IMR-90 (cell line): ENCODE data around the gene MEIS2. TPM values are rescaled to one million over a fixed set of nuclear protein-coding genes. Genes with fewer than 3 reads are reported as not detected.

ENCODE experiments used
- ATAC-seq: fragments of 200-7000 bp; cut with Tn5 transposase; 2 replicates; pipeline ENCODE4 v1.9.1; 2020; ENCODE audit warnings: low read depth, mild to moderate bottlenecking, moderate library complexity
- BruUV-seq: library from RNA; stranded (reverse); fragments of 400-500 nt; replicated peaks from 2 replicates; lab custom pipeline; 2021; lab: Mats Ljungman, UMichigan
- CTCF ChIA-PET: fragments of 300-600 bp; formaldehyde crosslinking; extraction: SDS; loops from one replicate; lab custom pipeline; 2021; ENCODE audit warnings: antibody characterized with exemption; lab: Yijun Ruan, JAX
- POLR2A ChIA-PET: fragments of 300-600 bp; sonication (Branson Sonifier 250); formaldehyde crosslinking; loops from one replicate; lab custom pipeline; 2022; ENCODE audit warnings: antibody characterized with exemption; ENCODE audit not compliant: unreplicated experiment; lab: Charles Lee
- DNase-seq: peaks from one replicate; pipeline ENCODE4 v3.0.0; 2013
- H2AFZ ChIP-seq: replicated peaks from 2 replicates; pipeline ENCODE3; 2013; ENCODE audit warnings: low read length, mild to moderate bottlenecking; ENCODE audit not compliant: poor library complexity
- H2AK5ac ChIP-seq: 2 replicates; pipeline ENCODE4 v1.6.1; 2013; ENCODE audit warnings: low read depth, low read length, inconsistent platforms
- H2AK9ac ChIP-seq: replicated peaks from 2 replicates; pipeline ENCODE3; 2013; ENCODE audit warnings: mild to moderate bottlenecking, low read depth, low read length, moderate library complexity; ENCODE audit not compliant: poor library complexity
- H2BK120ac ChIP-seq: 2 replicates; pipeline ENCODE4 v1.6.1; 2013; ENCODE audit warnings: low read depth, low read length, inconsistent platforms
- H2BK15ac ChIP-seq: 3 replicates; pipeline ENCODE4 v1.6.1; 2013; ENCODE audit warnings: low read depth, low read length, inconsistent platforms
- H2BK20ac ChIP-seq: 2 replicates; pipeline ENCODE4 v1.6.1; 2013; ENCODE audit warnings: low read depth, mild to moderate bottlenecking, inconsistent platforms, low read length, moderate library complexity
- H2BK5ac ChIP-seq: 2 replicates; pipeline ENCODE4 v1.6.1; 2013; ENCODE audit warnings: mild to moderate bottlenecking, low read depth, low read length, inconsistent platforms; ENCODE audit not compliant: poor library complexity, severe bottlenecking
- H3K14ac ChIP-seq: replicated peaks from 2 replicates; pipeline ENCODE4 v1.6.1; 2013; ENCODE audit warnings: low read depth, low read length, inconsistent platforms
- H3K18ac ChIP-seq: 2 replicates; pipeline ENCODE4 v1.6.1; 2013; ENCODE audit warnings: low read depth, low read length, control low read depth
- H3K23ac ChIP-seq: 2 replicates; pipeline ENCODE4 v1.6.1; 2013; ENCODE audit warnings: low read depth, low read length, inconsistent platforms
- H3K27ac ChIP-seq: 2 replicates; pipeline ENCODE4 v1.5.1; 2013; ENCODE audit warnings: mild to moderate bottlenecking, control low read depth, low read length; ENCODE audit not compliant: insufficient read depth
- H3K27me3 ChIP-seq: 2 replicates; pipeline ENCODE4 v1.6.1; 2013; ENCODE audit warnings: low read length; ENCODE audit not compliant: control insufficient read depth, insufficient read depth
- H3K36me3 ChIP-seq: 2 replicates; pipeline ENCODE4 v1.6.1; 2013; ENCODE audit warnings: low read length, mixed read lengths; ENCODE audit not compliant: control insufficient read depth, insufficient read depth
- H3K4ac ChIP-seq: 2 replicates; pipeline ENCODE4 v1.6.1; 2013; ENCODE audit warnings: low read depth, low read length, inconsistent platforms
- H3K4me1 ChIP-seq: 2 replicates; pipeline ENCODE4 v1.6.1; 2013; ENCODE audit warnings: low read length, mixed read lengths; ENCODE audit not compliant: control insufficient read depth, insufficient read depth
- H3K4me2 ChIP-seq: 2 replicates; pipeline ENCODE4 v1.6.1; 2013; ENCODE audit warnings: low read depth, mild to moderate bottlenecking, control low read depth, low read length, moderate library complexity
- H3K4me3 ChIP-seq: 2 replicates; pipeline ENCODE4 v1.5.1; 2013; ENCODE audit warnings: low read depth, mild to moderate bottlenecking, control low read depth, low read length, moderate library complexity; ENCODE audit not compliant: insufficient read depth
- H3K56ac ChIP-seq: 2 replicates; pipeline ENCODE4 v1.6.1; 2013; ENCODE audit warnings: low read length, inconsistent platforms; ENCODE audit not compliant: insufficient read depth; ENCODE audit errors: extremely low read depth
- H3K79me1 ChIP-seq, 2 experiments: 2 replicates each; pipeline ENCODE4 v1.6.1; 2013; ENCODE audit warnings: low read length in 2 of 2, inconsistent platforms in 1 of 2, low read depth in 1 of 2
- H3K9ac ChIP-seq: 2 replicates; pipeline ENCODE4 v1.6.1; 2013; ENCODE audit warnings: low read depth, low read length, control low read depth
- H3K9me1 ChIP-seq: 2 replicates; pipeline ENCODE4 v1.6.1; 2013; ENCODE audit warnings: low read length, inconsistent platforms; ENCODE audit not compliant: insufficient read depth
- H3K9me3 ChIP-seq: 2 replicates; pipeline ENCODE4 v1.6.1; 2013; ENCODE audit warnings: low read length; ENCODE audit not compliant: control insufficient read depth, insufficient read depth
- H4K20me1 ChIP-seq: 2 replicates; pipeline ENCODE4 v1.6.1; 2013; ENCODE audit warnings: low read length, inconsistent platforms; ENCODE audit not compliant: insufficient read depth
- H4K5ac ChIP-seq: 2 replicates; pipeline ENCODE4 v1.6.1; 2013; ENCODE audit warnings: mild to moderate bottlenecking, low read depth, low read length, control low read depth
- H4K8ac ChIP-seq, 2 experiments: 2 replicates each; pipeline ENCODE4 v1.6.1; 2013; ENCODE audit warnings: low read depth in 2 of 2, low read length in 2 of 2, control low read depth in 1 of 2, inconsistent platforms in 1 of 2
- H4K91ac ChIP-seq: 2 replicates; pipeline ENCODE4 v1.6.1; 2013; ENCODE audit warnings: low read depth, low read length, inconsistent platforms; ENCODE audit not compliant: insufficient read depth
- BHLHE40 ChIP-seq: fragments of 150-350 bp; IDR thresholded peaks from 2 replicates; pipeline ENCODE4 v1.6.1; 2016; ENCODE audit warnings: mild to moderate bottlenecking, low read depth, low read length
- CHD1 ChIP-seq: IDR thresholded peaks from 2 replicates; pipeline ENCODE4 v1.6.1; 2012; ENCODE audit warnings: low read depth, low read length, improper control_type of control experiment
- FOS ChIP-seq: fragments of 150-350 bp; IDR thresholded peaks from 2 replicates; pipeline ENCODE4 v1.6.1; 2016; ENCODE audit warnings: low read depth, low read length
- MAFK ChIP-seq: IDR thresholded peaks from 2 replicates; pipeline ENCODE4 v1.6.1; 2012; ENCODE audit warnings: low read depth, low read length, improper control_type of control experiment
- MAZ ChIP-seq: IDR thresholded peaks from 2 replicates; pipeline ENCODE4 v1.6.1; 2012; ENCODE audit warnings: low read depth, mild to moderate bottlenecking, low read length, improper control_type of control experiment, moderate library complexity, borderline replicate concordance
- MXI1 ChIP-seq: IDR thresholded peaks from 2 replicates; pipeline ENCODE4 v1.6.1; 2012; ENCODE audit warnings: low read depth, mild to moderate bottlenecking, low read length, moderate library complexity, borderline replicate concordance
- NFE2L2 ChIP-seq: fragments of 150-350 bp; IDR thresholded peaks from 2 replicates; pipeline ENCODE4 v1.6.1; 2016; ENCODE audit warnings: low read depth, mild to moderate bottlenecking, low read length
- RCOR1 ChIP-seq: IDR thresholded peaks from 2 replicates; pipeline ENCODE4 v1.6.1; 2012; ENCODE audit warnings: mild to moderate bottlenecking, low read length, improper control_type of control experiment; ENCODE audit not compliant: insufficient replicate concordance
- RFX5 ChIP-seq: IDR thresholded peaks from 2 replicates; pipeline ENCODE4 v1.8.0; 2012; ENCODE audit warnings: low read depth, mild to moderate bottlenecking, low read length, moderate library complexity
- SMC3 ChIP-seq: fragments of 150-350 bp; IDR thresholded peaks from 2 replicates; pipeline ENCODE4 v1.6.1; 2016; ENCODE audit warnings: low read depth, mild to moderate bottlenecking, antibody characterized with exemption, low read length, moderate library complexity
- WGBS, 2 experiments: methylation state at CpG; one replicate each; pipeline versions ENCODE4 v1.1.5 to v1.1.7; 2013; ENCODE audit warnings: missing lambda C conversion rate in 2 of 2; ENCODE audit not compliant: insufficient read length in 1 of 2; ENCODE audit errors: extremely low coverage in 2 of 2; 5-methylcytosine and 5-hydroxymethylcytosine counted together
- dilution Hi-C: fragments of 300-500 bp; cut with HindIII; formaldehyde crosslinking; loops from one replicate; pipeline ENCODE4 v1.14.3; 2018; ENCODE audit warnings: low sequenced_read_pairs; ENCODE audit not compliant: unreplicated experiment
- in situ Hi-C: fragments of 300-500 bp; cut with MboI; formaldehyde crosslinking; loops from 3 replicates; pipeline ENCODE4 v1.14.3; 2019; ENCODE audit warnings: low sequenced_read_pairs, inconsistent platforms, mixed read lengths
- intact Hi-C: fragments of 100-400 bp; cut with micrococcal nuclease; formaldehyde crosslinking; loops from 2 replicates; pipeline ENCODE4 v1.10.0; 2022
- polyA plus RNA-seq, 3 experiments: library from polyadenylated mRNA; depleted of rRNA; stranded (reverse); fragments of >200 nt; gene quantifications; 2 replicates each; pipeline ENCODE4 v1.2.3, GENCODE V29; 2012; ENCODE audit warnings: low replicate concordance in 1 of 3
- total RNA-seq: library from RNA; depleted of rRNA; stranded (reverse); fragments of >200 nt; gene quantifications from 2 replicates; pipeline ENCODE4 v1.2.3, GENCODE V29; 2012
- TF ChIP-seq, protein P1 (sequence below): fragments of 150-350 bp; IDR thresholded peaks from 2 replicates; pipeline ENCODE4 v1.6.1; 2016; ENCODE audit warnings: low read depth, mild to moderate bottlenecking, low read length, moderate library complexity, borderline replicate concordance
- TF ChIP-seq, protein P2 (sequence below): fragments of 150-350 bp; IDR thresholded peaks from 2 replicates; pipeline ENCODE4 v1.6.1; 2017; ENCODE audit warnings: mild to moderate bottlenecking, antibody characterized with exemption, low read length, low read depth

MEIS2 gene
- total and polyA plus RNA-seq, 2 of the 4 experiments (the other 2 are of a cell fraction): 70.1 to 71.3 TPM

DNA sequence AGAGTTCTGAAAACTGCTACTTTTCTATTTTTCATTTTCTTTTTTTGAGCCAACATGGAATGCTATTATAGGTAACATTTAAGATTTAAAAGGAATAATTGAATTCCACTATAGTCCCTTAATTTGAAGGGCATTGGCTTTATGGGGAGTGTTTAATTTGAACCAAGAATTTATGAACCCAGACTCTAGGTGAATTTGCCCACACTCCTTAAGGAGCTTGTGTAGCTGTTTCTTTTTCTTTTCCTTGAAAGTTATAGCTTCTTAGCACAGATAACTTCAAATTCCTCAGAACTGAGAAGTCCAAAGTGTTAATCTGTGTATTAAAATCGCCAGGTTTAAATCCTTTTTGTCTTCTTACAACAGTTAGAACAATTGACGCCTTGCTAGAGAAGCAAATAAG lies 4.7 kb upstream of the MEIS2 start:
- intact Hi-C loops (loop anchor here (10.0 kb wide), 3 partner anchors 600 to 1580 kb away; no protein-coding TSS in a partner anchor), dilution Hi-C loops (no loop called here), in situ Hi-C loops (no loop called here)
- Histone ChIP-seq H2AFZ (no peak overlapping the region), H3K36me3 (no peaks in the 10 kb centered on the region), H4K8ac (no peak overlapping the region), H3K4me3 (no peak overlapping the region), H3K27me3 (no peaks in the 10 kb centered on the region; the same call in 1 of the 2 replicates), H3K4me1 (peaks cover 2% of the 10 kb centered on the region; the same call in 1 of the 2 replicates), H3K9me3 (no peaks in the 10 kb centered on the region), H2BK5ac (no peak overlapping the region), H3K18ac (no peak overlapping the region), H4K20me1 (no peaks in the 10 kb centered on the region), H2BK120ac (no peak overlapping the region), H3K4me2 (no peak overlapping the region), H3K9ac (no peak overlapping the region), H3K79me1 (peaks cover 0 to 20% of the 10 kb centered on the region in 2 experiments; a peak in 3 of 4 replicates), H3K9me1 (no peaks in the 10 kb centered on the region), H4K5ac (no peak overlapping the region), H3K23ac (no peak overlapping the region), H2AK9ac (no peak overlapping the region), H3K56ac (no peak overlapping the region), H3K4ac (no peak overlapping the region), H3K14ac (no peak overlapping the region), H2BK20ac (no peak overlapping the region), H3K27ac (no peak overlapping the region), H2AK5ac (no peak overlapping the region), H4K91ac (no peak overlapping the region), H2BK15ac (no peak overlapping the region)
- WGBS, 2 experiments: no CpG with 5 or more reads among the region's 2 CpGs
- DNase-seq (no peak), ATAC-seq (no peak)
- ChIA-PET POLR2A (no interaction called here), CTCF (interaction anchor here (1.7 kb wide), 1 partner anchor 221 kb away, joined by 4 read pairs; no protein-coding TSS in a partner anchor)
- BruUV-seq: no TSS peak
- TF ChIP-seq FOS: no peak
- no peak for TF ChIP-seq BHLHE40
- no peak for TF ChIP-seq MAZ
- TF ChIP-seq, protein P1, sequence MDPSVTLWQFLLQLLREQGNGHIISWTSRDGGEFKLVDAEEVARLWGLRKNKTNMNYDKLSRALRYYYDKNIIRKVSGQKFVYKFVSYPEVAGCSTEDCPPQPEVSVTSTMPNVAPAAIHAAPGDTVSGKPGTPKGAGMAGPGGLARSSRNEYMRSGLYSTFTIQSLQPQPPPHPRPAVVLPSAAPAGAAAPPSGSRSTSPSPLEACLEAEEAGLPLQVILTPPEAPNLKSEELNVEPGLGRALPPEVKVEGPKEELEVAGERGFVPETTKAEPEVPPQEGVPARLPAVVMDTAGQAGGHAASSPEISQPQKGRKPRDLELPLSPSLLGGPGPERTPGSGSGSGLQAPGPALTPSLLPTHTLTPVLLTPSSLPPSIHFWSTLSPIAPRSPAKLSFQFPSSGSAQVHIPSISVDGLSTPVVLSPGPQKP: no peak
- no peak for TF ChIP-seq SMC3
- TF ChIP-seq CHD1: no peak
- TF ChIP-seq MAFK: no peak
- no peak for TF ChIP-seq NFE2L2
- no peak for TF ChIP-seq RCOR1
- no peak for TF ChIP-seq MXI1
- TF ChIP-seq, protein P2, sequence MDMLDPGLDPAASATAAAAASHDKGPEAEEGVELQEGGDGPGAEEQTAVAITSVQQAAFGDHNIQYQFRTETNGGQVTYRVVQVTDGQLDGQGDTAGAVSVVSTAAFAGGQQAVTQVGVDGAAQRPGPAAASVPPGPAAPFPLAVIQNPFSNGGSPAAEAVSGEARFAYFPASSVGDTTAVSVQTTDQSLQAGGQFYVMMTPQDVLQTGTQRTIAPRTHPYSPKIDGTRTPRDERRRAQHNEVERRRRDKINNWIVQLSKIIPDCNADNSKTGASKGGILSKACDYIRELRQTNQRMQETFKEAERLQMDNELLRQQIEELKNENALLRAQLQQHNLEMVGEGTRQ: no peak
- TF ChIP-seq RFX5: no peak
